Loucy (cell line): ENCODE data around the gene AFF1.

Source experiments
- H2AFZ ChIP-seq: fragments of 200-600 bp; sonication (generic); 2 replicates; pipeline ENCODE4 v1.6.0; 2016; ENCODE audit warnings: antibody characterized with exemption, mild to moderate bottlenecking, low read length, moderate library complexity
- H3F3A ChIP-seq: fragments of 200-600 bp; 2 replicates; pipeline ENCODE4 v1.6.0; 2016; ENCODE audit warnings: antibody characterized with exemption, low read depth, mild to moderate bottlenecking
- H3K27me3 ChIP-seq: fragments of 200-600 bp; sonication (generic); 2 replicates; pipeline ENCODE4 v1.6.1; 2014; ENCODE audit warnings: low read length, mild to moderate bottlenecking; ENCODE audit not compliant: insufficient read depth, poor library complexity, severe bottlenecking
- H3K36me3 ChIP-seq: fragments of 200-600 bp; sonication (generic); 2 replicates; pipeline ENCODE4 v1.6.1; 2016; ENCODE audit warnings: low read length; ENCODE audit not compliant: insufficient read depth
- H3K4me1 ChIP-seq: fragments of 200-600 bp; sonication (generic); 2 replicates; pipeline ENCODE4 v1.5.1; 2014; ENCODE audit warnings: low read length, mild to moderate bottlenecking; ENCODE audit not compliant: insufficient read depth, poor library complexity, severe bottlenecking
- H3K4me2 ChIP-seq: fragments of 200-600 bp; sonication (generic); 2 replicates; pipeline ENCODE4 v1.6.0; 2014; ENCODE audit warnings: antibody characterized with exemption, low read length, low read depth, mild to moderate bottlenecking; ENCODE audit not compliant: poor library complexity, severe bottlenecking
- H3K4me3 ChIP-seq: fragments of 200-600 bp; sonication (generic); 2 replicates; pipeline ENCODE4 v1.5.1; 2014; ENCODE audit warnings: low read length, mild to moderate bottlenecking, mixed read lengths; ENCODE audit not compliant: poor library complexity, severe bottlenecking
- H3K79me2 ChIP-seq: fragments of 200-600 bp; sonication (generic); 2 replicates; pipeline ENCODE4 v1.6.1; 2014; ENCODE audit warnings: low read length; ENCODE audit not compliant: insufficient read depth
- H3K9ac ChIP-seq: fragments of 200-600 bp; sonication (generic); 2 replicates; pipeline ENCODE4 v1.6.0; 2014; ENCODE audit warnings: mild to moderate bottlenecking, low read depth, low read length, moderate library complexity; ENCODE audit not compliant: poor library complexity, severe bottlenecking
- H3K9me2 ChIP-seq: fragments of 200-600 bp; sonication (generic); replicated peaks from 2 replicates; pipeline ENCODE4 v1.6.1; 2016; ENCODE audit warnings: low read depth, low read length, mixed read lengths
- H3K9me3 ChIP-seq: fragments of 200-600 bp; sonication (generic); 2 replicates; pipeline ENCODE4 v1.6.1; 2014; ENCODE audit warnings: mild to moderate bottlenecking, antibody characterized with exemption, low read length, low read depth; ENCODE audit not compliant: insufficient read depth
- H4K20me1 ChIP-seq: fragments of 200-600 bp; sonication (generic); 2 replicates; pipeline ENCODE4 v1.6.0; 2014; ENCODE audit warnings: antibody characterized with exemption, low read length, mild to moderate bottlenecking; ENCODE audit not compliant: insufficient read depth, poor library complexity, severe bottlenecking
- EZH2phosphoT487 ChIP-seq: fragments of 200-600 bp; IDR thresholded peaks from 2 replicates; pipeline ENCODE4 v1.6.1; 2018; ENCODE audit warnings: antibody characterized with exemption, mild to moderate bottlenecking, moderate library complexity, borderline replicate concordance
- TF ChIP-seq, protein P1 (sequence below): fragments of 200-600 bp; sonication (generic); conservative IDR thresholded peaks from 2 replicates; pipeline ENCODE4 v1.5.1; 2014; ENCODE audit warnings: mild to moderate bottlenecking, antibody characterized with exemption, low read length

Gene AFF1

DNA sequence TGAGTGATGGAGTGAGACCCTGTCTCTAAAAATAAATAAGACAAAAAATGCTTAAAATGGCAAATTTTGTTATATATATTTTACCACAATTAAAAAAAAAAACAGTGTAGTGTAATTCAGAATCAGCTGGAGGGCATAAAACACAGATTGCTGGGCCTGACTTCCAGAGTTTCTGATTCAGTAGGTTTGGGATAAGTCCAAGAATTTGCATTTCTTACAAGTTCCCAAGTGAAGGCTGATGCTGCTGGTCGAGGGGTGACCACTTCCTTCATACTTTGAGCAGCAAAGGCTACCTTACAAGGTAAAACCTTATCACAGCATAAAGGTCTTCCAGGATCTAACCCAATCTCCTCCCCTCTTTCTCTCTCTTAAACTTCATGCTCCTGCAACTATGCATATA, 244.9 kb downstream of the AFF1 start:
- Histone ChIP-seq H3F3A (no peaks in the 10 kb centered on the region), H3K4me2 (no peak overlapping the region), H3K4me3 (no peak overlapping the region), H3K4me1 (no peaks in the 10 kb centered on the region), H3K9me3 (no peaks in the 10 kb centered on the region), H4K20me1 (no peaks in the 10 kb centered on the region), H3K79me2 (no peaks in the 10 kb centered on the region), H3K27me3 (no peaks in the 10 kb centered on the region), H3K9ac (no peak overlapping the region), H3K9me2 (no peaks in the 10 kb centered on the region), H3K36me3 (peaks cover 10% of the 10 kb centered on the region; the same call in 1 of the 2 replicates), H2AFZ (no peak overlapping the region)
- TF ChIP-seq EZH2phosphoT487 = no peak
- TF ChIP-seq, protein P1, sequence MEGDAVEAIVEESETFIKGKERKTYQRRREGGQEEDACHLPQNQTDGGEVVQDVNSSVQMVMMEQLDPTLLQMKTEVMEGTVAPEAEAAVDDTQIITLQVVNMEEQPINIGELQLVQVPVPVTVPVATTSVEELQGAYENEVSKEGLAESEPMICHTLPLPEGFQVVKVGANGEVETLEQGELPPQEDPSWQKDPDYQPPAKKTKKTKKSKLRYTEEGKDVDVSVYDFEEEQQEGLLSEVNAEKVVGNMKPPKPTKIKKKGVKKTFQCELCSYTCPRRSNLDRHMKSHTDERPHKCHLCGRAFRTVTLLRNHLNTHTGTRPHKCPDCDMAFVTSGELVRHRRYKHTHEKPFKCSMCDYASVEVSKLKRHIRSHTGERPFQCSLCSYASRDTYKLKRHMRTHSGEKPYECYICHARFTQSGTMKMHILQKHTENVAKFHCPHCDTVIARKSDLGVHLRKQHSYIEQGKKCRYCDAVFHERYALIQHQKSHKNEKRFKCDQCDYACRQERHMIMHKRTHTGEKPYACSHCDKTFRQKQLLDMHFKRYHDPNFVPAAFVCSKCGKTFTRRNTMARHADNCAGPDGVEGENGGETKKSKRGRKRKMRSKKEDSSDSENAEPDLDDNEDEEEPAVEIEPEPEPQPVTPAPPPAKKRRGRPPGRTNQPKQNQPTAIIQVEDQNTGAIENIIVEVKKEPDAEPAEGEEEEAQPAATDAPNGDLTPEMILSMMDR = no peak

GRCh38 chr4:87180767-87181166, 246.0 kb downstream of the AFF1 start:
- H4K20me1 ChIP-seq = no peaks in the 10 kb centered on the region
- H3F3A ChIP-seq = no peaks in the 10 kb centered on the region
- H3K4me1 ChIP-seq = no peaks in the 10 kb centered on the region

GRCh38 chr4:87185146-87185870, 250.5 kb downstream of the AFF1 start:
- H3K4me2 ChIP-seq = no peak overlapping the region
- TF ChIP-seq EZH2phosphoT487 = no peak
- TF ChIP-seq, protein P1 = no peak
- H3K9ac ChIP-seq = no peak overlapping the region
- no peak overlapping the region for H3K4me3 ChIP-seq
- 0 out of 2 replicates have a peak, but pooled peaks cover 2% of the 10 kb centered on the region for H3K79me2 ChIP-seq
- no peaks in the 10 kb centered on the region for H3K9me2 ChIP-seq
- H3K4me1 ChIP-seq = no peaks in the 10 kb centered on the region
- H3K27me3 ChIP-seq = no peaks in the 10 kb centered on the region
- H2AFZ ChIP-seq = no peak overlapping the region
- H4K20me1 ChIP-seq = no peaks in the 10 kb centered on the region
- H3F3A ChIP-seq = no peaks in the 10 kb centered on the region
- H3K9me3 ChIP-seq = no peaks in the 10 kb centered on the region
- H3K36me3 ChIP-seq = no peaks in the 10 kb centered on the region

More at GRCh38 chr4:87180767-87181166, 246.0 kb downstream of the AFF1 start:
- Histone ChIP-seq H3K4me2 (no peak overlapping the region), H3K9ac (no peak overlapping the region), H3K79me2 (no peaks in the 10 kb centered on the region), H3K9me3 (no peaks in the 10 kb centered on the region), H3K4me3 (no peak overlapping the region), H2AFZ (no peak overlapping the region), H3K9me2 (no peaks in the 10 kb centered on the region), H3K27me3 (no peaks in the 10 kb centered on the region), H3K36me3 (peaks cover 5% of the 10 kb centered on the region; the same call in 1 of the 2 replicates)
- TF ChIP-seq EZH2phosphoT487 = no peak
- TF ChIP-seq, protein P1 = no peak
